Mucosa of gallbladder (tissue), 1 donor: ENCODE measurements around the gene SEMG2. TPM values are rescaled to one million over a fixed set of nuclear protein-coding genes. Genes with fewer than 3 reads are reported as not detected.
A peak's percentile ranks its signal among the peaks of the same experiment; 100 is the strongest.

ENCODE experiments used
- DNase-seq: peaks from one replicate; pipeline ENCODE4 v3.0.0-alpha.2; 2020; ENCODE audit warnings: low spot score
- total RNA-seq: library from RNA; stranded (reverse); gene quantifications from one replicate; pipeline ENCODE4 v1.2.1, GENCODE V29; 2021
- donor health status: DM: no; HTN: no; CAD: no.

Gene SEMG2, protein sequence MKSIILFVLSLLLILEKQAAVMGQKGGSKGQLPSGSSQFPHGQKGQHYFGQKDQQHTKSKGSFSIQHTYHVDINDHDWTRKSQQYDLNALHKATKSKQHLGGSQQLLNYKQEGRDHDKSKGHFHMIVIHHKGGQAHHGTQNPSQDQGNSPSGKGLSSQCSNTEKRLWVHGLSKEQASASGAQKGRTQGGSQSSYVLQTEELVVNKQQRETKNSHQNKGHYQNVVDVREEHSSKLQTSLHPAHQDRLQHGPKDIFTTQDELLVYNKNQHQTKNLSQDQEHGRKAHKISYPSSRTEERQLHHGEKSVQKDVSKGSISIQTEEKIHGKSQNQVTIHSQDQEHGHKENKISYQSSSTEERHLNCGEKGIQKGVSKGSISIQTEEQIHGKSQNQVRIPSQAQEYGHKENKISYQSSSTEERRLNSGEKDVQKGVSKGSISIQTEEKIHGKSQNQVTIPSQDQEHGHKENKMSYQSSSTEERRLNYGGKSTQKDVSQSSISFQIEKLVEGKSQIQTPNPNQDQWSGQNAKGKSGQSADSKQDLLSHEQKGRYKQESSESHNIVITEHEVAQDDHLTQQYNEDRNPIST
- not detected for total RNA-seq

DNA sequence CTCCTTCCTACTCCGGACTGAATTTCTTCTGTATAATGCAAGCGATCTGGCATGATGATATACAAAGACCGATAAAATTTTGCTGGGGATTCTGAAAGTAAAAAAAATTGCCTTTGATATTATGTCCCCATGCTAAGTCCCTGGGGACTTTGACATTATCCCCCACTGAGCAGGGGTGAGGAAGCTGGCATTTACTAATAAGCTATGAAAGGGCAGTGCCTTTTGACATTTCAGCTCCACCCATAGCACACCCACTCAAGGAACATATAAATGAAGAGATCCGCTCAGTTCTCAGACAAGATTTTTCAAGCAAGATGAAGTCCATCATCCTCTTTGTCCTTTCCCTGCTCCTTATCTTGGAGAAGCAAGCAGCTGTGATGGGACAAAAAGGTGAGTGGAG is at the start of gene SEMG2:
SEMG2 (plus strand) TSS at position 298 of the 400 bp plus-strand sequence; CDS start at position 315, 17 bp downstream.
- DNase-seq: no peak

DNA sequence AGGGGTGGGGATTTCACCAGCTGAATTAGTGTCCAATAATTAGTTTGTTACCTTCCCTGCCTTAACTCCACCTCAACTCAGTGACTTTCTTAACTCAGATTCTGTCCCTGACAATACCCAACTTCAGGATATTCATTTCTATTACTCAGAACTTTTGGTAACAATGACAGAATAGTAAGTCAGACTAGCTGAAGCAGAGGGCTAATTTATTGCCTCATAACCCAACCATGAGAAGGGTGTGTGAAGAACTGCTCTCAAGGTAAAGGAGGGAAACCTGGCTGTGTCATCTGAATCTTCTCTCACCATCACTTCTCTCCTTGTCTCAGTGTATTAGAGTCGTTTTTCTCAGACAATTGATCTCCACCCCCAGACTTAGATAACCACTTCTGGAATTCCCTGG is 47.7 kb upstream of the SEMG2 start:
- no peak for DNase-seq

DNA sequence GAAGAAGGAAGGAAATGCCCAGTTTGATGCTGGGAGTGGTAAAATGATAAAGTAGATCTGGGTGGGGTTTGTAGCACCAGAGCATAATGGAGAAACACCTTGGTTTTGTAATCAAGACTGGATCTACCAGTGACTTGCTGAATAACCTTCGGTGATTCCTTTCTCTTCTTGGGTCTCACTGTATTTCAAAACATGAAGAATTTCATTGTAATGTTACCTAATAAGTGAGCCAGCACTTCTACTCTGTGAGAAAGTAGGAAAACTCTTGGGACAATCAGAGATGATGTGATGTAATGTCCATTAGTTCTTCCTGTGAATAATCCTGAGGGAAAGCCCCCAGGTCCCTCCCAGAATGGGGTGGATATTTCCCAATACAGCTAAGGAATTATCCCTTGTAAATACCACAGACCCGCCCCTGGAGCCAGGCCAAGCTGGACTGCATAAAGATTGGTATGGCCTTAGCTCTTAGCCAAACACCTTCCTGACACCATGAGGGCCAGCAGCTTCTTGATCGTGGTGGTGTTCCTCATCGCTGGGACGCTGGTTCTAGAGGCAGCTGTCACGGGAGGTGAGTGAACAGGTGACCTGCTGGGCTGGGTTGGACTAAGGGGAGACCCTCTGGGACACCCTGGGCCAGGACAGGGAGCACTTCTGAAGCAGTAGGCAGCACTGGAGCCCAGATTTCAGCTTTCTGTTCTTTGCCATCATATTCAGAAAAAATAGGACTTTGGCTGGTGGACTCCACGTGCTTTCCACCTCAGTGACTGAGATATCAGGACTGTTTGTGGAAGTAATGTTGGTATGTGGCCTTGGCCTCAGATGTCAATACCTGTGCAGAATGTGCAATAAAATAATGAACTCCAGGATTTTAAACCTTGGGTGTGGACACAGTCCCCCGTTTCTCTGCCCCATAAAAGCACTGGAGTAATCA is 46.5 kb upstream of the SEMG2 start, which contains the start of gene PI3:
PI3 (plus strand) TSS at position 469 of the 931 bp plus-strand sequence; CDS start at position 490, 21 bp downstream.
- no peak for DNase-seq

DNA sequence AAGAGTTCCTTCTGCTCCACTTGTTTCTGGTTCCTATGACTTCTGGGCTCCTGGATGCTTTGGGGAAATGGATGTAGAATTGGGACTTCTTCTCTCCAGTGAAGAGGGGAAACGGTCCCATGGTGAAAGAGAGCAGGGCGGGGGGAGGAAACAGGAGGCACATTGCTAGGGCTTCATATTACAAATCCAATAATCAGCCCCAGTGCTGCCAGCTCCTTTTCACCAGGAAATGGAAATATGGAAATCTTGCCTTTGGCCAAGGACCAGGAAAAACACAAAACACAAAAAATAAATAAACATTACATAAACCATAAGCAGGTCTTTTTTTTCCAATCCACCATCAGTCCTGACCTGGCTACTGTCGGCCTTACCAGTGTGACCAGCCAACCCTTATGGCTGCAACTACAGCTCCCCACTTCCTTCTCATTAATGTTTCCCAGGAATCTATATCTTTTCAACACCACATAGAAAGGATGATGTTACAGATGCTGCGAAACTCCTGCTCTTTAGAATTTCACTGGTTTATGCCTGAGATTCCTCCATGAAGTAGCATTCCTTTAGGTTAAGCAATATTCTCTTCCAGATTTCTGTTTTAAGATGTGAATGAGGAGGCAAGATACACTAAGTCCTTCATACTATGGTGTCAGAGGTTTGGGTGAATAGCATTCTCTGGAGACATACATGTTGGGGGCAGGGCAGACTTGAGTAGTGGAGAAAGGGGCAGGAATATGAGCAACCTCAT is 44.5 kb upstream of the SEMG2 start:
- DNase-seq: no peak

DNA sequence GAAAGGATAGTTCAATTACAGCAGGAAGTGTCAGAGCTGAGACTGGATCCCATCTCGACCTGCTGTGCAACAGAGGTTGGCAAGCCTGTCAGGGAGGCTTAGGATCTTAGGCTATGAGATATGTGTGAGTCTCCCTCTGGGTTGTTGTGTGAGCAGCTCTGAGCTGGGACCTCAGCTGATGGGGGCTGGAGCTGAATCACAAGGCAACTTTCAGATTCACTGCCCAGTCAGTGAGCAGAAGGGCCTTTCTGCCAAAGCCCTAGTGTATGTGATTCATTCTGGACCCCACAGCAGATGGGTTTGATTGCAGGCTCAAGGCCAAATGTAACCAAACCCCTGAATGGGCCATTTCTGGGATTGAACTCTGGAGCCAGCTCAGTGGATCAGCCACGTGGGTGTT is 42.0 kb upstream of the SEMG2 start:
- DNase-seq: no peak

DNA sequence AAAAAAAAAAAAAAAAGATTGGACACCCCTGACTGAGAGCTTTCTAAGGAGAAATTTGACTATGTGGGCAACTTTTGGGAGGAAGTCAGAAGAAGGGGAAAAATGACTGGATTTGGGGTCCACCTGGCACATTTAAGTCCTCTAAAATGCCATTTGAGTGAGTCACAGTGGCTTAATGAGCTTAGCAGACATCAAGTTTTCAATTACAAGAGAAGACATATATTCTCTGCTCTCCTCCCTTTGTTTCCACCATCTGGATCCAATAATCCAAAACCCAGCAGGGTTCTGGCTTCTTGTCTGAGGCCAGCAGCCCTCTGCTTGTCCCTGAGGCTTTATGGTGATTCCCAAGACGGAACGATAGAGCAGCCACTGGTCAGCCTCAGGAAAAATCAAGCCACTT is 39.5 kb upstream of the SEMG2 start:
- no peak for DNase-seq

DNA sequence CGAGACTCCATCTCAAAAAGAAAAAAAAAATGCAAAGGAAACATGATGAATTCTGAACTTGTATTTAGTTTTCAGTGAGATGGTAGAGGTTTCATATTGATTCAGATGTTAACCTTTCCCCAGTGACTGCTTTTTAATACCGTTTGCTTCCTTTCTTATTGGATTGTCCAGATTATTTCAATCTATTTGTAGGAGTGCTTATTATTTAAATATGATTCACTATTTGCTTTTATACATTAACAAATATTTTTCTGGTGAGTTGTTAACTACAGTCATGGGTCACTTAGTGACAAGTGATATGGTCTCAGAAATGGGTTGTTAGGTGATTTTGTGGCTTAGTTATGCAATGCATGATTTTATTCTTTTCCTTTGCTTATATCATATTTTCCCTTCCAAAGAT is 38.1 kb upstream of the SEMG2 start:
- DNase-seq: no peak

DNA sequence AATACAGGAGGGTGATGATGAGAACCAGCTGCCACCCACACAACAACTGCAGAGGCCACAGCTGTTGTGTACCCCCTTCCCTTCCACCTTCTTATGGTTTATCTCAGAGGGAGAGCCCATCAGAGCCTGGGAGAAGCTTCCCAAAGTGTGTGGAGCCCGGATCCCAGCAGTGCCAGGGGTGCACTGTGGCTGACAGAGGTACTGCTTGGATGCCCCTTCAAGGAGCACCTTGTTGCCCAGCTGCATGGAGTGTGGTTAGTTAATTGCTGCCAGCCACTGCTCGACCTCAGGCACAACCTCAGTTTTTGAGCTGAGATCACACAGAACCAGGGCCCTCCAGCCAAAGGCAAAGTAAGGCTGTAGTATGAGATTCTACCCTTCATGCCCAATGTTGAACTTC is 33.5 kb upstream of the SEMG2 start:
- DNase-seq: no peak

DNA sequence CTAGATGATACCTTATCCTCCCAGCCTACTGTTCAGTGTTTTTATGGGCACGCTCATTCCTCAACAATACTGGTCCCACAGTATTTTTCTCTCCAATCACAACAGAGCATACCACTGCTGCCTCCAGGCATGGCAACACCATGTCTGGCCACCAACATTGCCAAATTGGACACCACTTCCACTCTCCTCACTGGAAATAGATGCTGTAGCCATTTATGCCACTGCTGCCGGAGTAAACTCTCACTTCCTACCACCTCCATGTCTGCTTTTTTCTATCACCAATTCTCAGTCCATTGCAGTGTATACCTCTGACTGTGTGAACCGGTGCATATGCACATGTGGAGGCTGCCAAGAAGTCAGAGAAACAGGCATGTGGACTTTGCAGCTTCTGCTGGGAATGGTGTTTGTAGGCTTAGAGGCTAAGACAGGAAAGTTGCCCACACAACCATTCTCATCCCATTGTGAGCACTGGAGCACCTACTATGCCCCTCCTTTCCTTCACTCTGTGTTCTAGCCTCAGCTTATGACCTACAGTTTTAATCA is 32.0 kb upstream of the SEMG2 start:
- no peak for DNase-seq

DNA sequence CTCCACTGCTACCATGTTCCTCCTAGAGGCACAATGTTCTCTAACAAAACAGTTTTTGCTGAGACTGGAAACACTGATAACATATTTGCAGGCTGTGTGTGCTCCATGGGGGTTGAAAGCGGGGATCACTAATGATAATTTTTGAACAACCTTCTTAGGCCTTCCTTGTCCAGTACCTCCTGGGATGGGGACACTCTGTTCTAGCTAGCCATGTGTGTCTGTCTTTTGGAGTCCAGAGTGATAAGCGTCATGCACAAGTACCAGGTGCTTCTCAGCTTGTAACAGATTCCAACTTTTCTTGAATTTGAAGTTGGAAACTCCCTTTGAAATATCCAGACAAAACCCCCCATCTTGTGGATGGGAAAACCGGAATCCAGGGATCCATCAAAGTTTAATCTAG is 31.3 kb upstream of the SEMG2 start:
- no peak for DNase-seq

DNA sequence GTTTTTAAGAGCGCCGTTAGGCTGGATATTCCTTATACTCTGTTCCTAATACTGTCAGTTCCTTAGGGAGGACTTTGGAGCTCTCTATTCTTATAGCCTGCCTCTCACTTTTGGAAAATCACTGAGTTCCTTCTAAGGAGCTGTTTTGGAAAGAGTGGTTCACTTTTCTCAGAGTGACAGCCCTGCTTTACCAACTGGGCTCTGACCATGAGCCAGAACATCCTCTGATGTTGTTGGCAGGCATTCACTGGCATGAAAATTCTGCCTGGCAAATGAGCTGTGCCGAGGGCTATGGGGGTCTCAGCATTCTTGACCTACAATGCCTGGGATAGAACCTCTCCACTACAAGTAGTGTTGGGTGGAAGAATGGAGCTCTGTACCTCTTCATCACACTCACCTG is 29.2 kb upstream of the SEMG2 start:
- DNase-seq: no peak

DNA sequence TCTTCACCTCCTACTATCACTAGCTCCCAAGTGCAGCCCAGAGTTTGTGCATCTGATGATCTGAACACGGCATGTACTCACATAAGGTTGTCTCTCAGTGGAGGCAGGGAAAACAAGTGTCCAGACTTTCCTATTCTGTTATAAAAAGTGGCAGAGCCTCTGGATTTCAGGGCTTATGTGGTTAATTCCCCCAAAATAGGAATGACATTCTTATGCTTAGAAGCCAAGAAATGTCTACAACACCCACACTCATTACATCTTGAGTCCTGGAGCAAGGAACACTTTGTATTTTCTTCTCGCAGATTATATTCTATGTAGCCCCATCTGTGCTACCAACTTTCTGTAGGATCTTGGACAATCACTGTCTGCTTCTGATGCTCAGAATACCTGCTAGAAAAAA is 27.8 kb upstream of the SEMG2 start:
- no peak for DNase-seq

DNA sequence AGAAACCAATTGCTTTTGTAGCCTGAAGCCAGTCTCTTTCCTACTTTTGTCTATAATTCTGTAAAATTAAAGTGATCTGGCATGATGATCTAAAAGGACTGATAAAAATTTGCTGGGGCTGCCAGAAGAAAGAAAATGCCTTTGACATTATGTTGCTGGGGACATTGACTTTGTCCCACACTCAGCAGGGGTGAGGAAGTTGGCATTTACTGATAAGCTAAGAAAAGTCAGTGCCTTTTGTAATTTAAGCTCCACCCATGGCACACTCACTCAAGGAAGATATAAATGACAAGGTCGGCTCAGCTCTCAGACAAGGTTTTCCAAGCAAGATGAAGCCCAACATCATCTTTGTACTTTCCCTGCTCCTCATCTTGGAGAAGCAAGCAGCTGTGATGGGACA is 14.4 kb upstream of the SEMG2 start, which contains the start of gene SEMG1:
SEMG1 (plus strand) TSS at position 309 of the 400 bp plus-strand sequence; CDS start at position 330, 21 bp downstream.
- peak; percentile 35 for DNase-seq

DNA sequence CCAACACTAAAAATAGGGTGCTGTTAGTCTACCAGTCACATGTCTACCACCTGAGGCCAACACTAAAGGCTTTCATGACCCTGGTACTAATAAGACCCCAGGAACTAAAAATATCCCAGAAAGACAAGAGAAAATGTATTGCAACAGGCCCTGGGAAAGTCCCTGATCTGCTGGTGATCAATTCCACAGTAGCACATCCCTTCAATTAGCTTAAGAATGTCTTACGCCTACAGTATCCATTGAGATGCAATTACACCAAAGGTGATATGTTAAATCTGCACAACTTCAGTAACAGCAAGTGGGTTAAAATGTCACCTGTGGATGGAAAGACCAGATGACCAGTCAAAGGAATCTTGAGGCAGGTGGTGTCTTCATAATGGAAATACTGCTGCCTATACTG is 11.2 kb upstream of the SEMG2 start:
- DNase-seq: no peak

DNA sequence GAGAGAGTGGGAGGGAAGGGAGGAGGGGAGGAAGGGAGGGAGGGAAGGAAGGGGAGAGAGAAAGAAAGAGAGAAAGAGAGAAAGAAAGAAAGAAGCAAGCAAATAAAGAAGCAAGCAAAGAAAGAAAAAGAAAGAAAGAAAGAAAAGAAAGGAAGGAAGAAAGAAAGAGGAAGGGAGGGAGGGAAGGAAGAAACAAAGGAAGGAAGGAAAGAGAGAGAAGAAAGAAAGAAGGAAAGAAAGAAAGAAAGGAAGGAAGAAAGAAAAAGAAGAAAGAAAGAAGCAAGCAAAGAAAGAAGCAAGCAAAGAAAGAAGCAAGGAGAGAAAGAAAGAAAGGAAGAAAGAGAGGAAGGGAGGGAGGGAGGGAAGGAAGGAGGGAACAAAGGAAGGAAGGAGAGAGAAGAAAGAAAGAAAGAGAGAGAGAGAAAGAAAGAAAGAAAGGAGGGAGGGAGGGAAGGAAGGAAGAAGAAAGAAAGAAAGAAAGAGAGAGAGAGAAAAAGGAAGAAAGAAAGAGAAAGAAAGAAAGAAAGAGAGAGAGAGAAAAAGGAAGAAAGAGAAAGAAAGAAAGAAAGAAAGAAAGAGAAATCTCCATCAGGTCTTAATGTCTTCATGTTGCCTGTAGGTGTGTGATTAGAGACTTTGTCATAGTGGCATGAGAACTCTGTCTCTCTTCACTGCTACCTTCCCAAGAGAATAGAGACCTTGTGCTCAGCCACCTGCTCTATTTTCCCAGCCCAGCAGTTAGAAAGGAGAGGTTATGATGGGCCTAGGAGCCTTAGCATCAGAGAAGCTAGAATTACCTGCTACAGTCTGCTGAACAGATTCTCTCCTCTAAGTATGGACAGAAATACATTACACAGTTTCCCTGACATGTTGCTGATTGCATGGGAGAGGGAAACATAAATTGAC is 9.4 kb upstream of the SEMG2 start:
- DNase-seq: no peak

DNA sequence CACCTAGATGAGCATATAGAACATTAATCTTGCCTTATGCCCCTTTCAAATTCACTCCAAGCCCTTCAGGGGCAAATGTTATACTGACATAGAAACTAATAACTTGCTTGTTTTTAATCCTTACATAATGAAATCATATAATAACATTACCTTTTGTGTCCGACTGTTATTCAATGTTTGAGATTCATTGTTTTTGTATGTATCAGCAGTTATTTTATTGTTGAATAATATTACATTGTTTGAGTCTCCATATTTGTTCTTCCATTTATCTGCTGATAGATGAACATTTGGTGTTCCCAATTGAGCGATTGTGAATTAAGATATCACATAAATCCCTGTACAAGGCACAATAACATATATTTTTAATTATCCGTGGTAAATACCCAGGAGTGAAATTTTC is 8.3 kb upstream of the SEMG2 start:
- DNase-seq: no peak

DNA sequence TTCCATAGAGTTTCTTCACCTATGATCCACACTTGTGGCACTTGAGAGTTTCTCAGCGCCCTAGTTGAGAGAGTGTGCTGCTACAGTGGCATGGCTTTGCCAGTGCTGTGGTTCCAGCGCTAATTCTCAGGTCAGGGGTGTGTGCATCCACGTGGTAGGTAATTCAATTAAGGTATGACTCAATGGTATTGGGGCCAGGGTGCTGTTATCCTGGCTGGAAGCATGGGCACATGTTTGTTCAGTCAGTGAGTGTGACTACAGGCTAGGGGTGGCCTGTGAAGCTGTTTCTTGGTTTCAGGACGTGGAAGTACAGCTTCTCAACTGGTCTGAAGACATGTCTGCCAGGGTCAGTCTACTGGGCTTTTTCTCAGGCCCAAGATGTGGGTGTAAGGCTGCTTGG is 3.0 kb upstream of the SEMG2 start:
- no peak for DNase-seq

DNA sequence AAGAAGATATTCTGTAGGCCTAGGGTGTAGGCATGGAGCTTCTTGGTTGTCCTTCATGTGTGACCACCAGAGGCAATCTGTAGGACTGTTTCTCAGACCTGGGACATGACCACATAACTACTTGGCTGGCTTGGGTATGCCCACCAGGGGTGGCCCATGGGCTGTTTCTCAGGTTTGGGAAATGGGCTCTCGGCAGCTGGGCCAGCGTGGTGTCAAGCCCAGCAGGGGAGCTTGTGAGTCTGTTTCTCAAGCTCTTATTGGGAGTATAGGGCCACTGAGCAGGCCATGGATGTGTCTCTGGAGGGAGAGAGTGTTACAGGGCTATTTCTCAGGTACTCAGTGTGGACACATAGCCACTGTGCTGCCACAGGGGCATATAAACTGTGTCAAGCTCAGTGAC is 2.5 kb upstream of the SEMG2 start:
- DNase-seq: no peak

DNA sequence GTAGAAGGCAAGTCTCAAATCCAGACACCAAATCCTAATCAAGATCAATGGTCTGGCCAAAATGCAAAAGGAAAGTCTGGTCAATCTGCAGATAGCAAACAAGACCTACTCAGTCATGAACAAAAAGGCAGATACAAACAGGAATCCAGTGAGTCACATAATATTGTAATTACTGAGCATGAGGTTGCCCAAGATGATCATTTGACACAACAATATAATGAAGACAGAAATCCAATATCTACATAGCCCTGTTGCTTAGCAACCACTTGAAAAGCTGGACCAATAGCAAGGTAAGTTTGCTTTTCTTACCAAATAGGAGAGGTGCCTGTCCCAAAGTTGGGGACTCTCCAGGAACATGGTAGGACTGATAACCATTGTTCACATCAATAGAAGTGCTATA is 2.0 kb downstream of the SEMG2 start:
- DNase-seq: no peak

DNA sequence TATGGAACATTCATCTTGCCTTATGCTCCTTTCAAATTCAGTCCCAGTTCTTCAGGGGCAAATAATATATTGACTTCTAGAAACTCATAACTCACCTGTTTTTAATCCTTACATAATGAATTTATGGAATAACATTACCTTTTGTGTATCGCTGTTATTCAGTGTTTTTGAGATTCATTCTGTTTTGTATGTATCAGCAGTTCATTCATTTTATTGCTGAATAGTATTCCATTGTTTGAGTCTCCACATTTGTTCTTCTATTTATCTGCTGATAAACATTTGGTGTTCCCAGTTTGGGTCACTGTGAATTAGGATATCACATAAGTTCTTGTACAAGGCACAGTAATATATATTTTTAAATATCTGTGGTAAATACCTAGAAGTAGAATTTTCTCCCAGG is 5.1 kb downstream of the SEMG2 start:
- no peak for DNase-seq
